GF-D8 (cell line): Measurements from ENCODE around the gene TMOD1.
"Not testable (repeated sequence)": the region's sequence is repeated elsewhere in the genome, so short reads cannot be mapped to it uniquely, and the experiment has no call there.

Experiments used
- DNase-seq: peaks from one replicate; lab custom pipeline; 2025; lab: John Stamatoyannopoulos, UW

Gene TMOD1

GRCh38 chr9:97501177-97501971 lies at the start of gene TMOD1:
TMOD1 (plus strand) TSS chr9:97501666; CDS start chr9:97524189, 22,523 bp downstream.
- no peak for DNase-seq

- DNase-seq: not testable (repeated sequence)
Observed at GRCh38 chr9:97453573-97453972, 47.9 kb upstream of the TMOD1 start.

- DNase-seq: not testable (repeated sequence)
Observed at GRCh38 chr9:97456841-97457240, 44.6 kb upstream of the TMOD1 start.

GRCh38 chr9:97459326-97459725 lies 42.1 kb upstream of the TMOD1 start:
- DNase-seq: no peak

GRCh38 chr9:97462159-97462558 lies 39.3 kb upstream of the TMOD1 start:
- no peak for DNase-seq

GRCh38 chr9:97462914-97463313 lies 38.6 kb upstream of the TMOD1 start:
- DNase-seq: no peak

GRCh38 chr9:97468658-97469448 lies 32.6 kb upstream of the TMOD1 start:
- peak; percentile 4 for DNase-seq

- no peak for DNase-seq
Observed at GRCh38 chr9:97470076-97470475, 31.4 kb upstream of the TMOD1 start.

- DNase-seq: no peak
Observed at GRCh38 chr9:97473717-97474116, 27.7 kb upstream of the TMOD1 start.

- no peak for DNase-seq
Observed at GRCh38 chr9:97474372-97474925, 27.0 kb upstream of the TMOD1 start.

- no peak for DNase-seq
Observed at GRCh38 chr9:97475059-97475458, 26.4 kb upstream of the TMOD1 start.

- DNase-seq: no peak
Observed at GRCh38 chr9:97478301-97478981, 23.0 kb upstream of the TMOD1 start.

- no peak for DNase-seq
Observed at GRCh38 chr9:97479496-97480159, 21.8 kb upstream of the TMOD1 start.

- no peak for DNase-seq
Observed at GRCh38 chr9:97480174-97480573, 21.3 kb upstream of the TMOD1 start.

GRCh38 chr9:97480749-97481148 lies 20.7 kb upstream of the TMOD1 start:
- no peak for DNase-seq

GRCh38 chr9:97484134-97484533 lies 17.3 kb upstream of the TMOD1 start:
- DNase-seq: no peak

GRCh38 chr9:97487107-97487506 lies 14.4 kb upstream of the TMOD1 start:
- DNase-seq: no peak

GRCh38 chr9:97487861-97488260 lies 13.6 kb upstream of the TMOD1 start:
- no peak for DNase-seq

- DNase-seq: no peak
Observed at GRCh38 chr9:97491216-97491999, 10.1 kb upstream of the TMOD1 start.

GRCh38 chr9:97497558-97498375 lies 3.7 kb upstream of the TMOD1 start:
- DNase-seq: not testable (repeated sequence)
